A673 (cell line): ENCODE results near the gene COL5A1.

Source experiments
- EZH2 ChIP-seq: fragments of 200-600 bp; sonication (generic); IDR thresholded peaks from 2 replicates; pipeline ENCODE4 v1.6.1; 2017; ENCODE audit warnings: borderline replicate concordance, low read depth, mild to moderate bottlenecking, mixed read lengths, antibody characterized with exemption, low read length; ENCODE audit not compliant: poor library complexity, severe bottlenecking
- TF ChIP-seq, protein P1 (sequence below): fragments of 300-800, 200-600 bp; sonication (generic); conservative IDR thresholded peaks from 2 replicates; pipeline ENCODE4 v1.5.1; 2017; ENCODE audit warnings: low read depth, mild to moderate bottlenecking, antibody characterized with exemption, low read length, moderate library complexity, mixed read lengths

DNA sequence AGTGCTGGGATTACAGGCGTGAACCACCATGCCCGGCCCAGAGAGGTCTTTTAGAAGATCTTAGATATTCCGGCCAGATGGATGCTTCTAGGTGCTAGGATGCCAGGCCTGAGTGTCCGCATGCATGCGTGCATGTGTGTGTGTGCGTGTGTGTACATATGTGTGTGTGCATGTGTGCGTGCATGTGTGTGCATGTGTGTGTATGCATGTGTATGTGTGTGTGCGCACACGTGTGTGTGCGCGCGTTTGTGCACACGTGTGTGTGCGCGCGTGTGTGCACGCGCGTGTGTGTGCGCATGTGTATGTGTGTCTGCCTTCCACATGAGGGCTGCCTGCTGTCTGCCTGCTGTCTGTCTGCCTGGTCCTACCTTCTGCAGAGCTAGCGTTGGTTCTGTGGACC is 151.0 kb downstream of the COL5A1 start:
- TF ChIP-seq, protein P1, sequence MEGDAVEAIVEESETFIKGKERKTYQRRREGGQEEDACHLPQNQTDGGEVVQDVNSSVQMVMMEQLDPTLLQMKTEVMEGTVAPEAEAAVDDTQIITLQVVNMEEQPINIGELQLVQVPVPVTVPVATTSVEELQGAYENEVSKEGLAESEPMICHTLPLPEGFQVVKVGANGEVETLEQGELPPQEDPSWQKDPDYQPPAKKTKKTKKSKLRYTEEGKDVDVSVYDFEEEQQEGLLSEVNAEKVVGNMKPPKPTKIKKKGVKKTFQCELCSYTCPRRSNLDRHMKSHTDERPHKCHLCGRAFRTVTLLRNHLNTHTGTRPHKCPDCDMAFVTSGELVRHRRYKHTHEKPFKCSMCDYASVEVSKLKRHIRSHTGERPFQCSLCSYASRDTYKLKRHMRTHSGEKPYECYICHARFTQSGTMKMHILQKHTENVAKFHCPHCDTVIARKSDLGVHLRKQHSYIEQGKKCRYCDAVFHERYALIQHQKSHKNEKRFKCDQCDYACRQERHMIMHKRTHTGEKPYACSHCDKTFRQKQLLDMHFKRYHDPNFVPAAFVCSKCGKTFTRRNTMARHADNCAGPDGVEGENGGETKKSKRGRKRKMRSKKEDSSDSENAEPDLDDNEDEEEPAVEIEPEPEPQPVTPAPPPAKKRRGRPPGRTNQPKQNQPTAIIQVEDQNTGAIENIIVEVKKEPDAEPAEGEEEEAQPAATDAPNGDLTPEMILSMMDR, result no peak
- no peak for TF ChIP-seq EZH2
